BLaER1 (cell line): Measurements from ENCODE around the gene CLSTN3.
A peak's percentile ranks its signal among the peaks of the same experiment; 100 is the strongest.

Experiments
- H3K27ac ChIP-seq: shearing (Covaris generic); formaldehyde crosslinking; 2 replicates; pipeline ENCODE4 v1.8.1; 2022
- H3K27me3 ChIP-seq: shearing (Covaris generic); formaldehyde crosslinking; 2 replicates; pipeline ENCODE4 v1.8.1; 2022
- H3K36me3 ChIP-seq: shearing (Covaris generic); formaldehyde crosslinking; 2 replicates; pipeline ENCODE4 v1.8.1; 2022
- H3K4me1 ChIP-seq: shearing (Covaris generic); formaldehyde crosslinking; 2 replicates; pipeline ENCODE4 v1.8.1; 2022
- H3K4me2 ChIP-seq: shearing (Covaris generic); formaldehyde crosslinking; 2 replicates; pipeline ENCODE4 v1.8.1; 2022
- H3K4me3 ChIP-seq: shearing (Covaris generic); formaldehyde crosslinking; 2 replicates; pipeline ENCODE4 v1.8.1; 2022
- H3K9ac ChIP-seq: shearing (Covaris generic); formaldehyde crosslinking; 2 replicates; pipeline ENCODE4 v1.8.1; 2022
- H3K9me3 ChIP-seq: shearing (Covaris generic); formaldehyde crosslinking; 2 replicates; pipeline ENCODE4 v1.8.1; 2022
- H4K20me1 ChIP-seq: shearing (Covaris generic); formaldehyde crosslinking; 2 replicates; pipeline ENCODE4 v1.8.1; 2022
- Cebpa-rat ChIP-seq: shearing (Covaris generic); IDR thresholded peaks from 2 replicates; pipeline ENCODE4 v1.8.1; 2022

CLSTN3 gene

GRCh38 chr12:7193674-7194073 is 63.5 kb downstream of the CLSTN3 start:
- no peak overlapping the region for H3K4me3 ChIP-seq
- H3K4me1 ChIP-seq, result peaks cover 27% of the 10 kb centered on the region
- H3K27ac ChIP-seq, result no peak overlapping the region
- H3K9me3 ChIP-seq, result peaks cover 12% of the 10 kb centered on the region
- no peak for TF ChIP-seq Cebpa-rat
- H4K20me1 ChIP-seq, result peaks cover 7% of the 10 kb centered on the region; the same call in 1 of the 2 replicates
- peaks cover 59% of the 10 kb centered on the region for H3K36me3 ChIP-seq
- no peaks in the 10 kb centered on the region for H3K27me3 ChIP-seq
- no peak overlapping the region for H3K9ac ChIP-seq
- H3K4me2 ChIP-seq, result no peak overlapping the region

DNA sequence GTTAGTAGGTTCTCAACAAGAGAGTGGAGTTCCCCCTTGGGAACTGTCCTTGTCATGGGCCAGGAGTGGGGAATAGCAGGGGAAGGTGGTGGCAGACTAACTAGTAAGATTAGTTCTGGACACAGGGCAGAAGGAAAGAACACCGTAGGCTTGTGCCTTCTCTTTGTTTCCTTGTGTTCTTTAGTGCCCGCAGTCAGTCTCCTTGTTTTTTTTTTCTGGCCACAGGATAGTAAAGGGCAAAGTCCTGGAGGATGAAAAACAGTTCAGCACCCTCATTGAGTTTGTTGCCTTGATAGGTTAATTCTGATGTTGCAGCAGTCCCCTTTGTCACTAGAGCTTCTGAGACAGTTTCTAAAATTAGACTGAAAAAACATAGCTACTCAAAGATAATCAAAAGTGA is 67.7 kb downstream of the CLSTN3 start:
- no peak for TF ChIP-seq Cebpa-rat
- H3K4me1 ChIP-seq, result no peaks in the 10 kb centered on the region
- H3K9ac ChIP-seq, result no peak overlapping the region
- H3K27me3 ChIP-seq, result no peaks in the 10 kb centered on the region
- no peak overlapping the region for H3K27ac ChIP-seq
- peaks cover 16% of the 10 kb centered on the region for H3K9me3 ChIP-seq
- H4K20me1 ChIP-seq, result no peaks in the 10 kb centered on the region
- no peak overlapping the region for H3K4me2 ChIP-seq
- peaks cover 68% of the 10 kb centered on the region for H3K36me3 ChIP-seq
- no peak overlapping the region for H3K4me3 ChIP-seq

GRCh38 chr12:7203109-7203508 is 72.9 kb downstream of the CLSTN3 start:
- Histone ChIP-seq H3K4me1 (peaks cover 9% of the 10 kb centered on the region), H4K20me1 (no peaks in the 10 kb centered on the region), H3K4me2 (no peak overlapping the region), H3K9me3 (peaks cover 10% of the 10 kb centered on the region), H3K9ac (no peak overlapping the region), H3K36me3 (peaks cover 83% of the 10 kb centered on the region), H3K27me3 (no peaks in the 10 kb centered on the region), H3K27ac (no peak overlapping the region), H3K4me3 (no peak overlapping the region)
- no peak for TF ChIP-seq Cebpa-rat

- no peaks in the 10 kb centered on the region for H3K27me3 ChIP-seq
- H3K9me3 ChIP-seq, result peaks cover 6% of the 10 kb centered on the region; the same call in 1 of the 2 replicates
- H4K20me1 ChIP-seq, result no peaks in the 10 kb centered on the region
- H3K27ac ChIP-seq, result no peak overlapping the region
- H3K4me3 ChIP-seq, result no peak overlapping the region
- no peak overlapping the region for H3K9ac ChIP-seq
- H3K4me2 ChIP-seq, result peak overlapping the region; percentile 27; the same call in 1 of the 2 replicates
- peaks cover 9% of the 10 kb centered on the region for H3K4me1 ChIP-seq
- H3K36me3 ChIP-seq, result peaks cover 92% of the 10 kb centered on the region
- TF ChIP-seq Cebpa-rat, result no peak
These were observed 74.9 kb downstream of the CLSTN3 start for GRCh38 chr12:7205091-7205490.

GRCh38 chr12:7206691-7207090 is 76.5 kb downstream of the CLSTN3 start:
- Histone ChIP-seq H3K27ac (no peak overlapping the region), H3K27me3 (no peaks in the 10 kb centered on the region), H3K9me3 (peaks cover 19% of the 10 kb centered on the region), H3K4me1 (peaks cover 9% of the 10 kb centered on the region), H3K36me3 (peaks cover 97% of the 10 kb centered on the region), H4K20me1 (no peaks in the 10 kb centered on the region), H3K4me3 (no peak overlapping the region), H3K9ac (no peak overlapping the region), H3K4me2 (no peak overlapping the region)
- TF ChIP-seq Cebpa-rat, result no peak

DNA sequence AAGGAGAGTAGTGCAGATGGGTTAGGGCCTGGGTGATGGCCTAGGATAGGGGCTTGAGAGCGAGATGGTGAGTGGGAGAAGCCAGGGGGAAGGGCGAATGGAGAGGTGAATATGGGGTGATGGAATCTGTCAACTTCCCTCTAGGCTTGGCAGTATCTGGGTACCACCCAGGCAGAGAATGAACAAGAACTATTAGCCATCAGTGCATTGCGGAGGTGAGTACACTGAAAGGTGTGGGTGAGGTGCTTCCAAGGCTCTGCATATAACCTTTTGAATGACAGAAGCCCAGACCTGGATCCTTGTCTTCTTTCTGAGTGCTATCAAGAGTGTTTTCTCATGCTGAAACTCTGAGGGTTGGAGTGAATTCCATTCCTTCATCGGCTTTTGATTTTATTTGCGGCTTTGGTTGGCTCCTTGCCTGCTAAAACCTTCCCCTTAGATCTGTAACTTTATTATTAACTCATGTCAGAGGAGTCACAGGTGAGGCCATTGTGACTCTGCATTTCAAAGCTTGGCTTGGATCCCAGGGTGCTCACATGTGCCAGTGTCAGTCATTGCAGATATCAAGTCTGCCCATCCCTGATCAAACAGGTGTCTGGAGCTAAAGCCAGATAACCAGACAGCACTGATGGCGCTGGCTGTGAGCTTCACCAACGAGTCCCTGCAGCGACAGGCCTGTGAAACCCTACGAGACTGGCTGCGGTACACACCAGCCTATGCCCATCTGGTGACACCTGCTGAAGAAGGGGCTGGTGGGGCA is 77.9 kb downstream of the CLSTN3 start:
- no peak overlapping the region for H3K4me3 ChIP-seq
- no peak overlapping the region for H3K4me2 ChIP-seq
- no peak overlapping the region for H3K9ac ChIP-seq
- no peak for TF ChIP-seq Cebpa-rat
- peaks cover 9% of the 10 kb centered on the region for H3K4me1 ChIP-seq
- H4K20me1 ChIP-seq, result no peaks in the 10 kb centered on the region
- peaks cover 96% of the 10 kb centered on the region for H3K36me3 ChIP-seq
- H3K9me3 ChIP-seq, result peaks cover 31% of the 10 kb centered on the region
- no peaks in the 10 kb centered on the region for H3K27me3 ChIP-seq
- H3K27ac ChIP-seq, result no peak overlapping the region
